GM21528 (cell line): ENCODE measurements around the gene PGBD4.
"Not testable (repeated sequence)": the region's sequence is repeated elsewhere in the genome, so short reads cannot be mapped to it uniquely, and the experiment has no call there.

Source experiments
- ATAC-seq: cut with Tn5 transposase; IDR thresholded peaks from one replicate; pipeline ENCODE4 v1.9.1; 2021; ENCODE audit warnings: mild to moderate bottlenecking, moderate library complexity; ENCODE audit not compliant: unreplicated experiment, low FRiP score

The PGBD4 gene

GRCh38 chr15:34111488-34111887 lies 9.6 kb downstream of the PGBD4 start:
- ATAC-seq = no peak

- no peak for ATAC-seq
Observed at GRCh38 chr15:34114215-34114614, 12.3 kb downstream of the PGBD4 start.

- ATAC-seq = no peak
Observed at GRCh38 chr15:34114739-34115138, 12.9 kb downstream of the PGBD4 start.

GRCh38 chr15:34116620-34117019 lies 14.7 kb downstream of the PGBD4 start:
- no peak for ATAC-seq

DNA sequence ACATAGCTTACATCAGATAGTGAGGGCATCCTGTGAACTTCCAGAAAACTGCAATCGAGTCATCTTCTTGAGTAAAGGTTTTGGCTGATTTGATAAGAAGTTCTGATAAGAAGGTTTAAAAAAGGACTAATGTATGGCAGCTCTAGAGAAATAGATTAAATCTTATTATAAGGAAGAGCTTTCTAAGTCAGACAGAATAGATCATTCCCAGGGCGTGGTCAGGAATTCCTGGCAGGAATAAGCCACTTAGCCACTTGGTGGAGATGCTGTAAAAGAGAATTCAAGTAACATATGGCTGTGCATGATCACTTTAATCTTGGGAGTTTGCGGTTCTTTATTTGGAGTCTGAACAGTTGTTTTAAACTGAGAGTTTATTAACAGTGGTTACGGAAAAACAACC lies 17.4 kb downstream of the PGBD4 start:
- ATAC-seq = no peak

- not testable (repeated sequence) for ATAC-seq
Observed at GRCh38 chr15:34120420-34120819, 18.5 kb downstream of the PGBD4 start.

- not testable (repeated sequence) for ATAC-seq
Observed at GRCh38 chr15:34121786-34122185, 19.9 kb downstream of the PGBD4 start.

- no peak for ATAC-seq
Observed at GRCh38 chr15:34122771-34123183, 20.9 kb downstream of the PGBD4 start.

DNA sequence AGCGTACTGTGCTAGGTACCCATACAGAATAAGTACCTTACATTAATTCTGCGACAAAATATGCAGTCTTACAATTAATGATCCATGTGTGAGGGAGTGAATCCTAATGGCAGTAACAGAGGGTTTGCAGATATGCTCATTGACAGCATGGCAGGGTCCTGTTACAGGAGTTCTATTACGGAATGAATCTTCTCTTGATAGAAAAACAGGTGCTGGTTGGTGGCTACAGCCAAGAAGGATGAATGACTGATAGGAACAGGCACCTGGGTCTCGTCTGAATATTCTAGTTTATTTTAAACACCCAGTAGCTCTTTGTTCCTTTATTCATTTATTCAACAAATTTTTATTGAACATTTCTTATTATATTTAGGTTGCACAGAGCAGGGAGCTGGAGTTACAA lies 22.8 kb downstream of the PGBD4 start:
- no peak for ATAC-seq

DNA sequence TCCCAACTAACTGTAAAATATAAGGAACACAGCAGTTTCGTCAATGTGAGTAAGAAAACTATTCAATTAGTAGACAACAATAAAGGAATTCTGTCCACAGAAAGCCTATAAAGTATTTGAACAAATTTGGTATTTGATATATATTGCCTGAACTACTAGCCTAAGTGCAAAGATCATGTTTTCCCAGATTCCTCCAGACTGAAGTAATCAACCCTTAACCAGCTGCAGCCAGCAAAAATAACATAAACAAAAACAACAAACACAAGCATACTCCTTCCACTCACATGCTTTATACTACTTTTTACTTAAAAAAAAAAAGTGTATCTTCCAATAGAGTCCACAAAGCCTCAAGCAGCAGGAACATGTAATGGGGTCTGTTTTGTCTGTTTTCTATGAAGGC lies 24.1 kb downstream of the PGBD4 start:
- ATAC-seq = no peak

- no peak for ATAC-seq
Observed at GRCh38 chr15:34126522-34126921, 24.6 kb downstream of the PGBD4 start.

- no peak for ATAC-seq
Observed at GRCh38 chr15:34128898-34129297, 27.0 kb downstream of the PGBD4 start.

GRCh38 chr15:34132881-34133280 lies 31.0 kb downstream of the PGBD4 start:
- no peak for ATAC-seq

- ATAC-seq = no peak
Observed at GRCh38 chr15:34133511-34133910, 31.6 kb downstream of the PGBD4 start.

- no peak for ATAC-seq
Observed at GRCh38 chr15:34147371-34148140, 45.7 kb downstream of the PGBD4 start.

- no peak for ATAC-seq
Observed at GRCh38 chr15:34154725-34155204, 52.9 kb downstream of the PGBD4 start.

DNA sequence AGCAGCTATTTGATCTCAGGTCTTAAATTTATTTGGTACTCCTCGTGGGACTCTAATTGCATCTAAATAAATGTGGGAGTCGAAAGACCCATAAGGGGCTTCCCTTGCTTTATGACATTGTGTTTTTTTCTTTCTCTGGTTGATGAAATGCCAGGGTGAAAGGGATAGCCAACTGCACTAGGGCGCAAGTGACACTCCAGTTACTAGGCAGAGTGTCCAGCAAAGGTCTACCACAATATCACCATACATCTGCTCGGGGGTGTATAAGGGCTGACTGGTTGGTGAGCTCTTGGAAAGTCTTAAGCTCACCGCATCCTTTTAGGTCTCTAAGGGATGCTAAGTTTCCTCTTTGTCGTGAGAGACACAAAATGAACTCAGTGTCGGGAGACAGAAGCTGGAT lies 54.0 kb downstream of the PGBD4 start:
- ATAC-seq = no peak
